ENCODE results near the gene CFAP77. TPM values are rescaled to one million over a fixed set of nuclear protein-coding genes. Genes with fewer than 3 reads are reported as not detected.

The CFAP77 gene
- total RNA-seq, 1 donor from 2014 or later: not detected

- Histone ChIP-seq H3K36me3 (ENCODE audit: control insufficient read depth, insufficient read depth, low read length) (no peaks in the 10 kb centered on the region), H3K27me3 (ENCODE audit: control insufficient read depth, insufficient read depth, low read length) (peaks cover 4% of the 10 kb centered on the region), H3K4me3 (ENCODE audit: low read depth, low read length) (no peak overlapping the region)
- FAIRE-seq (no peak), DNase-seq (ENCODE audit: low read depth) (no peak)
- TF ChIP-seq CTCF (IDR thresholded peaks at IDR 0.05; ENCODE audit: insufficient read depth, low read length, severe bottlenecking): no peak
Observed at GRCh38 chr9:132408521-132408920, 1.5 kb upstream of the CFAP77 start.

- H3K27me3 ChIP-seq (ENCODE audit: control insufficient read depth, insufficient read depth, low read length): peaks cover 19% of the 10 kb centered on the region
- no peak for FAIRE-seq
- no peak for DNase-seq (ENCODE audit: low read depth)
- no peak for TF ChIP-seq CTCF (IDR thresholded peaks at IDR 0.05; ENCODE audit: insufficient read depth, low read length, severe bottlenecking)
- H3K4me3 ChIP-seq (ENCODE audit: low read depth, low read length): peak overlapping the region; percentile 36
- no peaks in the 10 kb centered on the region for H3K36me3 ChIP-seq (ENCODE audit: control insufficient read depth, insufficient read depth, low read length)
Observed at GRCh38 chr9:132410642-132411041, 631 bp downstream of the CFAP77 start.

- FAIRE-seq: no peak
- peak; percentile 74 for TF ChIP-seq CTCF (IDR thresholded peaks at IDR 0.05; ENCODE audit: insufficient read depth, low read length, severe bottlenecking)
- H3K4me3 ChIP-seq (ENCODE audit: low read depth, low read length): no peak overlapping the region
- peak; percentile 42 for DNase-seq (ENCODE audit: low read depth)
- peaks cover 19% of the 10 kb centered on the region for H3K27me3 ChIP-seq (ENCODE audit: control insufficient read depth, insufficient read depth, low read length)
- no peaks in the 10 kb centered on the region for H3K36me3 ChIP-seq (ENCODE audit: control insufficient read depth, insufficient read depth, low read length)
Observed at GRCh38 chr9:132411091-132411508, 1.1 kb downstream of the CFAP77 start.

- Histone ChIP-seq H3K36me3 (ENCODE audit: control insufficient read depth, insufficient read depth, low read length) (no peaks in the 10 kb centered on the region), H3K4me3 (ENCODE audit: low read depth, low read length) (no peak overlapping the region), H3K27me3 (ENCODE audit: control insufficient read depth, insufficient read depth, low read length) (peaks cover 19% of the 10 kb centered on the region)
- no peak for DNase-seq (ENCODE audit: low read depth)
- FAIRE-seq: no peak
- peak; percentile 59 for TF ChIP-seq CTCF (IDR thresholded peaks at IDR 0.05; ENCODE audit: insufficient read depth, low read length, severe bottlenecking)
Observed at GRCh38 chr9:132412089-132412488, 2.1 kb downstream of the CFAP77 start.

GRCh38 chr9:132413926-132414325, 3.9 kb downstream of the CFAP77 start:
- FAIRE-seq: no peak
- Histone ChIP-seq H3K4me3 (ENCODE audit: low read depth, low read length) (no peak overlapping the region), H3K36me3 (ENCODE audit: control insufficient read depth, insufficient read depth, low read length) (no peaks in the 10 kb centered on the region), H3K27me3 (ENCODE audit: control insufficient read depth, insufficient read depth, low read length) (peaks cover 24% of the 10 kb centered on the region)
- DNase-seq (ENCODE audit: low read depth): no peak
- no peak for TF ChIP-seq CTCF (IDR thresholded peaks at IDR 0.05; ENCODE audit: insufficient read depth, low read length, severe bottlenecking)

GRCh38 chr9:132414731-132415130, 4.7 kb downstream of the CFAP77 start:
- Histone ChIP-seq H3K27me3 (ENCODE audit: control insufficient read depth, insufficient read depth, low read length) (peaks cover 24% of the 10 kb centered on the region), H3K36me3 (ENCODE audit: control insufficient read depth, insufficient read depth, low read length) (no peaks in the 10 kb centered on the region), H3K4me3 (ENCODE audit: low read depth, low read length) (no peak overlapping the region)
- FAIRE-seq (no peak), DNase-seq (ENCODE audit: low read depth) (no peak)
- no peak for TF ChIP-seq CTCF (IDR thresholded peaks at IDR 0.05; ENCODE audit: insufficient read depth, low read length, severe bottlenecking)

Measured in bronchial epithelial cell (primary cell).